ENCODE measurements around the gene BBS12. TPM values are rescaled to one million over a fixed set of nuclear protein-coding genes. Genes with fewer than 3 reads are reported as not detected.

Gene BBS12
- 1.5 and 2.1 TPM in 2 replicates for polyA plus RNA-seq (2012; rRNA removed)
- polyA plus RNA-seq (2012; cell fraction: cytosol; rRNA removed): 2.4 and 2.6 TPM in 2 replicates
- polyA plus RNA-seq (2012; cell fraction: nucleus; rRNA removed): 0.62 and 1.2 TPM in 2 replicates

- ChIA-PET CTCF (interaction anchor here (0.7 to 3.0 kb wide), 8 partner anchors 12 to 182 kb away, joined by 3 to 13 read pairs (median 6); no protein-coding TSS in a partner anchor), POLR2A (interaction anchor here (1.6 kb wide), 1 partner anchor 190 kb away, joined by 5 read pairs; the partner anchor contains the start of gene NUDT6)
- peaks cover 24% of the 10 kb centered on the region for H3K79me2 ChIP-seq (ENCODE audit: insufficient read depth)
- peak within 1 kb of the TSS; percentile 86 for H3K9ac ChIP-seq
- H3K9me2 ChIP-seq: no peaks in the 10 kb centered on the region
- TF ChIP-seq TCF12 (IDR thresholded peaks at IDR 0.05): 0 out of 2 replicates have a peak, but pooled peaks have one; percentile 16
- TF ChIP-seq SMC3 (IDR thresholded peaks at IDR 0.05; ENCODE audit: low read depth, low read length): peak; percentile 47
- TF ChIP-seq GABPA (IDR thresholded peaks at IDR 0.05; ENCODE audit: low read depth): peak; percentile 61
- peak; percentile 61 for TF ChIP-seq SIN3A (IDR thresholded peaks at IDR 0.05; ENCODE audit: borderline replicate concordance, low read depth, low read length)
- peak; percentile 95 for TF ChIP-seq RFX5 (IDR thresholded peaks at IDR 0.05; ENCODE audit: low read length)
- peak; percentile 58 for TF ChIP-seq CTCF (IDR thresholded peaks at IDR 0.05)
- 0 out of 2 replicates have a peak, but pooled peaks have one; percentile 44 for TF ChIP-seq MAX (IDR thresholded peaks at IDR 0.05; ENCODE audit: low read depth)
- TF ChIP-seq POLR2AphosphoS5 (IDR thresholded peaks at IDR 0.05; ENCODE audit: low read depth, low read length): peak; percentile 56; the same call in 1 of the 2 replicates
- no peak for TF ChIP-seq GATA2 (CRISPR knock-in tag; IDR thresholded peaks at IDR 0.05)
- TF ChIP-seq ELF1 (IDR thresholded peaks at IDR 0.05): peak; percentile 43
- TF ChIP-seq IRF3 (IDR thresholded peaks at IDR 0.05; ENCODE audit: low read depth, low read length): peak; percentile 85
- no peak for TF ChIP-seq RCOR1 (IDR thresholded peaks at IDR 0.05; ENCODE audit: low read length)
- TF ChIP-seq TAF1 (IDR thresholded peaks at IDR 0.05; ENCODE audit: borderline replicate concordance, low read depth, low read length): peak; percentile 51; the same call in 1 of the 2 replicates
- no peak for TF ChIP-seq ZBTB33 (IDR thresholded peaks at IDR 0.05; ENCODE audit: borderline replicate concordance, low read depth)
- TF ChIP-seq PBX3 (IDR thresholded peaks at IDR 0.05): peak; percentile 99
- peak; percentile 51 for TF ChIP-seq RAD21 (IDR thresholded peaks at IDR 0.05; ENCODE audit: low read length)
- no peak for TF ChIP-seq FOXJ3 (CRISPR knock-in tag; IDR thresholded peaks at IDR 0.05)
- peak; percentile 80 for TF ChIP-seq MXI1 (IDR thresholded peaks at IDR 0.05; ENCODE audit: low read depth, low read length)
- TF ChIP-seq JUND (IDR thresholded peaks at IDR 0.05): no peak
- TF ChIP-seq CHD2 (IDR thresholded peaks at IDR 0.05; ENCODE audit: low read length, partially characterized antibody): peak; percentile 75
- peak; percentile 67 for TF ChIP-seq NRF1 (IDR thresholded peaks at IDR 0.05; ENCODE audit: low read depth, low read length)
- peaks cover 0 to 8% of the 10 kb centered on the region in 2 experiments; a peak in 3 of 4 replicates for H3K4me1 ChIP-seq (ENCODE audit: control insufficient read depth in 1 of 2, insufficient read depth in 2 of 2, low read depth in 1 of 2, low read length in 1 of 2)
- 2% methylated on average over 21 of the region's 37 CpGs for WGBS (ENCODE audit: low lambda C conversion rate)
- peak within 1 kb of the TSS; percentile 84 for H2AFZ ChIP-seq (ENCODE audit: low read depth)
- peak within 1 kb of the TSS; percentile 70 to 88 for H3K4me3 ChIP-seq (ENCODE audit: low read depth in 2 of 2, low read length in 1 of 2)
- peaks cover 0 to under 1% of the 10 kb centered on the region in 2 experiments for H3K36me3 ChIP-seq (replicated peaks in 1 of 2; ENCODE audit: control insufficient read depth in 1 of 2, insufficient read depth in 2 of 2, low read length in 1 of 2)
- peak within 1 kb of the TSS; percentile 77 to 94 for H3K27ac ChIP-seq (ENCODE audit: low read depth in 2 of 2, low read length in 1 of 2)
- peak; percentile 95 for DNase-seq
- H3K4me2 ChIP-seq: peak within 1 kb of the TSS; percentile 87
- no peaks in the 10 kb centered on the region for H4K20me1 ChIP-seq (ENCODE audit: insufficient read depth)
- peaks cover 5% of the 10 kb centered on the region for H3F3A ChIP-seq (replicated peaks; ENCODE audit: insufficient read depth)
- no peaks in the 10 kb centered on the region for H3K9me3 ChIP-seq
- no peaks in the 10 kb centered on the region for H3K27me3 ChIP-seq (ENCODE audit: insufficient read depth)
Observed at GRCh38 chr4:122732329-122733026, at the start of gene BBS12. Gene BBS12, plus strand, starts transcription at chr4:122732704. Its CDS starts 9,189 bp downstream, at chr4:122741893.
